Fibroblast of lung (primary cell): ENCODE measurements around the gene SIN3B.

Experiments
- EZH2 ChIP-seq: IDR thresholded peaks from 2 replicates; pipeline ENCODE4 v1.5.1; 2012; ENCODE audit warnings: low read length, control low read depth, mild to moderate bottlenecking; ENCODE audit errors: missing control alignments
- TF ChIP-seq, protein P1 (sequence below), 2 donors: IDR thresholded peaks in 1 of 2; conservative IDR thresholded peaks in 1 of 2; 1 replicate in 1 of 2; 2 replicates in 1 of 2; pipeline ENCODE4 v1.5.1; 2011 to 2012; ENCODE audit warnings: low read length in 2 of 2, control low read depth in 1 of 2, inconsistent platforms in 1 of 2, low read depth in 1 of 2, mild to moderate bottlenecking in 1 of 2

GRCh38 chr19:16871871-16872270 lies 42.7 kb downstream of the SIN3B start:
- TF ChIP-seq, protein P1, sequence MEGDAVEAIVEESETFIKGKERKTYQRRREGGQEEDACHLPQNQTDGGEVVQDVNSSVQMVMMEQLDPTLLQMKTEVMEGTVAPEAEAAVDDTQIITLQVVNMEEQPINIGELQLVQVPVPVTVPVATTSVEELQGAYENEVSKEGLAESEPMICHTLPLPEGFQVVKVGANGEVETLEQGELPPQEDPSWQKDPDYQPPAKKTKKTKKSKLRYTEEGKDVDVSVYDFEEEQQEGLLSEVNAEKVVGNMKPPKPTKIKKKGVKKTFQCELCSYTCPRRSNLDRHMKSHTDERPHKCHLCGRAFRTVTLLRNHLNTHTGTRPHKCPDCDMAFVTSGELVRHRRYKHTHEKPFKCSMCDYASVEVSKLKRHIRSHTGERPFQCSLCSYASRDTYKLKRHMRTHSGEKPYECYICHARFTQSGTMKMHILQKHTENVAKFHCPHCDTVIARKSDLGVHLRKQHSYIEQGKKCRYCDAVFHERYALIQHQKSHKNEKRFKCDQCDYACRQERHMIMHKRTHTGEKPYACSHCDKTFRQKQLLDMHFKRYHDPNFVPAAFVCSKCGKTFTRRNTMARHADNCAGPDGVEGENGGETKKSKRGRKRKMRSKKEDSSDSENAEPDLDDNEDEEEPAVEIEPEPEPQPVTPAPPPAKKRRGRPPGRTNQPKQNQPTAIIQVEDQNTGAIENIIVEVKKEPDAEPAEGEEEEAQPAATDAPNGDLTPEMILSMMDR (conservative IDR thresholded peaks at IDR 0.05 in 1 of 2, IDR thresholded peaks at IDR 0.05 in 1 of 2; ENCODE audit: low read depth in 1 of 2, low read length in 2 of 2) = no peak
- no peak for TF ChIP-seq EZH2
